ENCODE measurements around the gene MDH2. TPM values are rescaled to one million over a fixed set of nuclear protein-coding genes. Genes with fewer than 3 reads are reported as not detected.
A peak's percentile ranks its signal among the peaks of the same experiment; 100 is the strongest.

MDH2 gene
- total RNA-seq, 6 donors from 2014 or later, result 52.4 to 131 (median 111) TPM

DNA sequence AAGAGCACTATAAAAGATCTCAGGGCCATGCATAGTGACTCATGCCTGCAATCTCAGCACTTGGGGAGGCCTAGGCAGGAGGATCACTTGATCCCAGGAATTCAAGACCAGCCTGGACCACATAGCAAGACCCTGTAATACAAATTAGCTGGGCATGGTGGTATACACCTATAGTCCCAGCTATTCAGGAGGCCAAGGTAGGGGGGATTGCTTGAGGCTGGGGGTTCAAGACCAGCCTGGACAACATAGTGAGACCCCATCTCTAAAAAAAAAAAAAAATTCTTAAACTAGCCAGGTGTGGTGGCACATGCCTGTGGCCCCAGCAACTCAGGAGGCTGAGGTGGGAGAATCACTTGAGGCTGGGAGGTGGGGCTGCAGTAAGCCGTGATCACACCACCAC, 15.9 kb upstream of the MDH2 start:
- Histone ChIP-seq H3K4me1 (no peaks in the 10 kb centered on the region), H3K36me3 (peaks cover 0 to 23% (median 7%) of the 10 kb centered on the region in 4 donors), H3K27ac (no peak overlapping the region), H3K27me3 (no peaks in the 10 kb centered on the region), H3K4me3 (no peak overlapping the region), H3K9me3 (no peaks in the 10 kb centered on the region)
- DNase-seq (no peak), ATAC-seq (ENCODE audit: low FRiP score in 2 of 2) (no peak)
- 100% methylated on average over 1 of the region's 1 CpG for WGBS, 2 donors
- TF ChIP-seq, protein P1, sequence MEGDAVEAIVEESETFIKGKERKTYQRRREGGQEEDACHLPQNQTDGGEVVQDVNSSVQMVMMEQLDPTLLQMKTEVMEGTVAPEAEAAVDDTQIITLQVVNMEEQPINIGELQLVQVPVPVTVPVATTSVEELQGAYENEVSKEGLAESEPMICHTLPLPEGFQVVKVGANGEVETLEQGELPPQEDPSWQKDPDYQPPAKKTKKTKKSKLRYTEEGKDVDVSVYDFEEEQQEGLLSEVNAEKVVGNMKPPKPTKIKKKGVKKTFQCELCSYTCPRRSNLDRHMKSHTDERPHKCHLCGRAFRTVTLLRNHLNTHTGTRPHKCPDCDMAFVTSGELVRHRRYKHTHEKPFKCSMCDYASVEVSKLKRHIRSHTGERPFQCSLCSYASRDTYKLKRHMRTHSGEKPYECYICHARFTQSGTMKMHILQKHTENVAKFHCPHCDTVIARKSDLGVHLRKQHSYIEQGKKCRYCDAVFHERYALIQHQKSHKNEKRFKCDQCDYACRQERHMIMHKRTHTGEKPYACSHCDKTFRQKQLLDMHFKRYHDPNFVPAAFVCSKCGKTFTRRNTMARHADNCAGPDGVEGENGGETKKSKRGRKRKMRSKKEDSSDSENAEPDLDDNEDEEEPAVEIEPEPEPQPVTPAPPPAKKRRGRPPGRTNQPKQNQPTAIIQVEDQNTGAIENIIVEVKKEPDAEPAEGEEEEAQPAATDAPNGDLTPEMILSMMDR (IDR thresholded peaks at IDR 0.05), result no peak
- no peak for TF ChIP-seq POLR2A (IDR thresholded peaks at IDR 0.05)
- no peak for TF ChIP-seq POLR2AphosphoS5 (IDR thresholded peaks at IDR 0.05)

DNA sequence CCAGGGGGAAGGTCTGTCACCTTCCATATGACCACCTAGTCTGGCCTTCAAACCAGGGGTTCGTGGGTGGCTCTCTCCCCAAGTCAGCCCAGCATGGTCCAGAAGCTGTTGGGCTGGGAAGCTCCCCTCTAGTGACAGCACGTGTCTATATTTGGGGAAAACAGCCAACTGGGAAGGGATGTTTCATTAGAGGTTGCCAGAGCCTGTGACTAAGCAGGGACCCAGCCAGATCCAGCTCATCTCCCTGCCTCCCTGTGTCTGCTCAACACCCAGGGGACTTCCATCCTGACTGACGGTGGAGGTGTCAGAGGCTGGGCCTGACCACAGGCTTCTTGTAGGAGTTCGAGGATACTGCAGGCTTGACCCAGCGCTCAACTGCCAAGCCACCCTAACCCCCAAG, 10.6 kb upstream of the MDH2 start:
- TF ChIP-seq POLR2A (IDR thresholded peaks at IDR 0.05) (no peak), POLR2AphosphoS5 (IDR thresholded peaks at IDR 0.05) (no peak), EP300 (IDR thresholded peaks at IDR 0.05) (no peak)
- TF ChIP-seq, protein P1 (IDR thresholded peaks at IDR 0.05), result no peak
- no peak for DNase-seq
- Histone ChIP-seq H3K4me1 (no peaks in the 10 kb centered on the region), H3K4me3 (no peak overlapping the region), H3K36me3 (peaks cover 0 to 8% (median 0%) of the 10 kb centered on the region in 4 donors), H3K27ac (no peak overlapping the region), H3K27me3 (no peaks in the 10 kb centered on the region), H3K9me3 (no peaks in the 10 kb centered on the region)
- WGBS, 2 donors, result 90 to 91% methylated on average over 2 to 5 of the region's 5 CpGs
- ATAC-seq (ENCODE audit: low FRiP score in 2 of 2), result peak in 1 of 2 donors; percentile 86

GRCh38 chr7:76040126-76040525, 7.8 kb upstream of the MDH2 start:
- TF ChIP-seq POLR2AphosphoS5 (IDR thresholded peaks at IDR 0.05) (no peak), EP300 (IDR thresholded peaks at IDR 0.05) (no peak), POLR2A (IDR thresholded peaks at IDR 0.05) (no peak)
- TF ChIP-seq, protein P1 (IDR thresholded peaks at IDR 0.05), result no peak
- DNase-seq, result no peak
- WGBS, 2 donors, result 96 to 98% methylated on average over 4 to 6 of the region's 6 CpGs

GRCh38 chr7:76044375-76044865, 3.5 kb upstream of the MDH2 start:
- H3K27ac ChIP-seq, result no peak overlapping the region
- H3K4me3 ChIP-seq, result no peak overlapping the region
- no peak for DNase-seq
- H3K4me1 ChIP-seq, result peaks cover 14 to 41% (median 23%) of the 10 kb centered on the region in 4 donors
- peaks cover 0 to 8% (median 0%) of the 10 kb centered on the region in 4 donors for H3K36me3 ChIP-seq
- 89 to 95% methylated on average over 7 of the region's 7 CpGs for WGBS, 2 donors
- ATAC-seq (ENCODE audit: low FRiP score in 2 of 2), result no peak
- H3K27me3 ChIP-seq, result no peaks in the 10 kb centered on the region
- H3K9me3 ChIP-seq, result no peaks in the 10 kb centered on the region
- TF ChIP-seq POLR2A (IDR thresholded peaks at IDR 0.05), result no peak
- TF ChIP-seq, protein P1 (IDR thresholded peaks at IDR 0.05), result no peak
- TF ChIP-seq EP300 (IDR thresholded peaks at IDR 0.05), result no peak
- no peak for TF ChIP-seq POLR2AphosphoS5 (IDR thresholded peaks at IDR 0.05)

More at GRCh38 chr7:76040126-76040525, 7.8 kb upstream of the MDH2 start:
- no peak for ATAC-seq (ENCODE audit: low FRiP score in 2 of 2)
- Histone ChIP-seq H3K27ac (no peak overlapping the region), H3K36me3 (peaks cover 0 to 8% (median 0%) of the 10 kb centered on the region in 4 donors), H3K4me1 (peaks cover 0 to 9% (median under 1%) of the 10 kb centered on the region in 4 donors), H3K4me3 (no peak overlapping the region), H3K27me3 (no peaks in the 10 kb centered on the region), H3K9me3 (no peaks in the 10 kb centered on the region)

DNA sequence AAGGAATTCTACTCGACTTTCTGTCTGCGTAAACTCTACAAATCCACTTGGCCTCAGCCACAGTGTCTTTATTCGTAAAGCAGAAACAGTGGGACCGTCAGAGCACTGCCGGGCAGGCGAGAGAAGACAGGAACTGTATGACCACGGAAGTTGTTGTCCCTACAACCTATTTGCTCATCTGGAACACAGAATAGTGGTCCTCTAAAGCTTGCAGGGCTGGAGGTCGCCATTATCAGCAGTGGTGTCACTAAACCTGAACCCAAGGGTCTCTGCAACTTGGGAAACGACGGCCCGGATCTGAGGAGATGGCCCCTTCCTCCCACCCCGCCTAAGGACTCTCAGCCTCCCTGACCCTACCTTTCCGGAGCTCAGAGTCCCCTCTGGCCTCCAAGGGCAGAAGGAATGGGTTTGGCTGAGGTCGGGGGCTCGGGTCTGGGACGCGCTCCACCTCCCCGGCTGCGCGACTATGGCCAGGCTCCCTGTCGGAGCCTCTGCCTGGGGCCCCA, 548 bp upstream of the MDH2 start:
- no peaks in the 10 kb centered on the region for H3K9me3 ChIP-seq
- H3K36me3 ChIP-seq, result peaks cover 0 to 15% (median 4%) of the 10 kb centered on the region in 4 donors
- peak overlapping the region; percentile 88 to 93 (median 90) for H3K27ac ChIP-seq
- TF ChIP-seq EP300 (IDR thresholded peaks at IDR 0.05), result no peak
- TF ChIP-seq, protein P1 (IDR thresholded peaks at IDR 0.05), result no peak
- TF ChIP-seq POLR2AphosphoS5 (IDR thresholded peaks at IDR 0.05), result no peak
- TF ChIP-seq POLR2A (IDR thresholded peaks at IDR 0.05), result no peak
- DNase-seq, result no peak
- ATAC-seq (ENCODE audit: low FRiP score in 2 of 2), result peak; percentile 2 to 7
- peak overlapping the region; percentile 89 to 95 (median 92) for H3K4me3 ChIP-seq
- H3K27me3 ChIP-seq, result no peaks in the 10 kb centered on the region
- WGBS, 2 donors, result 1 to 2% methylated on average over 12 to 21 of the region's 21 CpGs
- H3K4me1 ChIP-seq, result peaks cover 17 to 47% (median 29%) of the 10 kb centered on the region in 4 donors
